Fibroblast of peridontal ligament (primary cell): ENCODE data around the gene NEK6.
"Not testable (repeated sequence)": the region's sequence is repeated elsewhere in the genome, so short reads cannot be mapped to it uniquely, and the experiment has no call there.

Experiments
- DNase-seq: peaks from one replicate; pipeline ENCODE4 v3.0.0-alpha.2; 2010; ENCODE audit errors: extremely low read depth

Gene NEK6

GRCh38 chr9:124228516-124228915 lies 29.2 kb upstream of the NEK6 start:
- no peak for DNase-seq

DNA sequence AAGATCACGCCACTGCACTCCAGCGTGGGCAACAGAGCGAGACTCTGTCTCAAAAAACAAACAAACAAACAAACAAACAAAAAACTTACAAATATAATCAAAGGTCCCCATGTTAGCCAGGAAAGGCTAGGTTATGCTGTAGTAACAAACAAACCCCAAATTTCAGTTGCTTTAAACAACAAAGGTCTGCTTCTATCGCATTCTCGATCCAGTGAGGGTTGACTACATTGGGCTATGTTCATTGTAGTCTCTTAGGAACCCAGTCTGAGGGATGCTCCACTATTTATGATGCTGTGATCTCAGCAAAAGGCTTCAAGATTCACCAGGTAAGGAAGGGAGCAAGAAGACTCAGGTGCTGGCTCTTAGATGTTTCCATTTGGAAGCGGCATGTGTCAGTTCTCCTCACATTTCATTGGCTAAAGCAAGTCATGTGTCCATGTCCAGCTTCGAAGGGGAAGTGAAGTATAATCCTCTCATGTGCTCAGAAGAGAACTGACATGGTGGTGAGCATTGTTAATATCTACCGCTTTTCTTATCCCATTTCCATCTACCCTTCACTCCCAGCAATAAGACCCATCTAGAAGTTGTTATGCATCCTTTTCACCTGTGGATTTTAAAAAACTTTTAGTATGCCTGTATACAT lies 26.5 kb upstream of the NEK6 start:
- DNase-seq: no peak

GRCh38 chr9:124238546-124239140 lies 19.1 kb upstream of the NEK6 start:
- DNase-seq: no peak

GRCh38 chr9:124239249-124240073 lies 18.3 kb upstream of the NEK6 start:
- no peak for DNase-seq

DNA sequence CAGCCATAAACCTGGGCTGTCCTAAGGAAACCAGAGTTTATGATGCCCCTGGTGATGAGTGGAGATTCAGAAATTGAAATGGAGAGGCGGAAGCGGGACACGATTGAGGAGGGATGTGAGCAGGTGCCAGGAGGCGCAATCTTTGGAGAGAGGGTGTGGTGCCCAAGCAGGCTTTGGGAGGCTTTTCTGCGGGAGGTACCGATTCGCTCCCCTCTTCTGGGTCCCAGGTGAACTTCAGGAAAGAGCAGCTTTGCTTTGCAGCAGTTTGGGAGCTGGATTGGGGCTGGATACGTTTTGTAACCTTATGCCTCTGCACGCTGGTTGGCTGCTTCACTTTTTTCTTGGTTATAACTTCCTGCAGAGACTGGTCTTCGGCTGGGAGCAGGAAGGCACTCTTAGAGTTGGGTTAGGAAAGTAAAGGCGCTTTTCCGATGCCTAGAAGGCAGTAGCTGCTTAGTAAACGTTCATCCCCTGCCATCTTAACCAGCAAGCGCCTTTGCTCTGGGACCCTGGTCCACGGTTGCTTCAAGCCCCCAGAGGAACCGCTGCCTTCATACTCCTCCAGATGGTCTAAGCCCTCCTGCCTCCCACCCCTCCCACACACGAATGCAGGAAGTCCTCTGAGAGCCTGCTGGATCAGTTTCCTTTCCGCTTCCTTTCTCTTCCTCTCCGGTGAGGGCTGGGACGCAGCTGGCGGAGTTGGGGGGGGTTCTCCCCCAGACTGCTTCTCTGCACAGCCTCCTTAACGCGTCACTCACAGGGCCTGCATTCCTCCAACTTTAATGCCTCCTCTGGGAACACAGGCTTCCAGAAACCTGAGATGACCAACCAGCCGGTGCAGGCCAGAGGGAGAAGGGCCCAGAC lies 15.2 kb upstream of the NEK6 start:
- DNase-seq: peak; percentile 53

- DNase-seq: not testable (repeated sequence)
Observed at GRCh38 chr9:124247393-124247792, 10.4 kb upstream of the NEK6 start.

- no peak for DNase-seq
Observed at GRCh38 chr9:124248066-124248465, 9.7 kb upstream of the NEK6 start.

DNA sequence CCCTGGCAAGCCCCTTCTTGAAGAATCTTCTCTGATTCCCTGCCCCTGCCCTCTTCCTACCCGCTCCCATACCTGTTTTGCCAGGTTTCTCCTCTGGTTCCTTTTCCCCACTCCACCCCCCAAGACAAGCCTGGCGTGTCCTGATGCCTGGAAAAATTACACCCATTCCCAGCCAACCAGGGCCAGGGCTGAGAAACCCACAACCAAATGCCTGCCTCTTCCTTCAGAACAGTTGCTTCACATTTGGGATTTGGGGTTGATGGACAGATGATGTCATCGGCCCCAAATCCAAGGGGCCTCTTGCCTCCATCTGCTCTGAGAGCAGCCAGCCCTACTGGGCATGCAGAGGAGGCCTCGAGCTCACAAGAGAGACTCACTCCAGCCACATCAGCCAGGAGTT lies 8.8 kb upstream of the NEK6 start:
- DNase-seq: peak; percentile 56

- DNase-seq: no peak
Observed at GRCh38 chr9:124251204-124251603, 6.5 kb upstream of the NEK6 start.

DNA sequence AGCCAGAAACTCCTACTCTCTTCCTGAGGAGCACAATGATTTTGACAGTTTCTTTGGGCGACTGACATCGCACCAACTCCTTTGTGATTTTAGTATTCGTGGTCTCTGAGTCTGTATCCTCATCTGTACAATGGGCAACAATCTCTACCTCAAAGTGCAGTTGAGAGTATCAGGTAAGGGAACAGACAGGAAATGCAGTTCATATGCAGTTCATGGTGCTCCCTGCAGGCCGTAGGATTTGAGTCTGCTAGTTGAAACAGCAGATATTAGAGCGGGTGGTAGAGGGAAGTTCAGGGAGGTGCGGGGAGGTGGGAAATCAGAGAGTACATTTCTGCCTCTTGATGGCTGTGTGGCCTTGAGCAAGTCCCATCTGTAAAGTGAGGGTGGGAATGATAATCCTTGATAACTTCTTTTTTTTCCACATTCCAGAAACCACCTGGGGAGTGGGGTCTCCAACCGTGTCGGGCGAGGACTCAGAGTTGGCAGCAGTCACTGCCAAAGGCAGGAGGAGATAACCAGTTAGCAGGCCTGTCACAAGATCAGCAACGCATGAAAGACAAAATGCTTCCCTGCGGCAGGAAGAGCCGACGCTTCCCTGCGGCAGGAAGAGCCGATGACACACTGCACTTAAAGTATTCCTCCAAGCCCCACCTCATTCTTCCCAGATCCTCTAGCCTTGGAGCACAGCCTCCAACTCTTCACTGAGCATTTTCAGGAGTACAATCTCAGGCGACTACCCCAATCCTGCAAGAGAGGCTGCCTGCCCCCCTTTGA lies 6.0 kb upstream of the NEK6 start:
- DNase-seq: peak; percentile 42

- not testable (repeated sequence) for DNase-seq
Observed at GRCh38 chr9:124252878-124253277, 4.9 kb upstream of the NEK6 start.

- peak; percentile 11 for DNase-seq
Observed at GRCh38 chr9:124254261-124254682, 3.5 kb upstream of the NEK6 start.

DNA sequence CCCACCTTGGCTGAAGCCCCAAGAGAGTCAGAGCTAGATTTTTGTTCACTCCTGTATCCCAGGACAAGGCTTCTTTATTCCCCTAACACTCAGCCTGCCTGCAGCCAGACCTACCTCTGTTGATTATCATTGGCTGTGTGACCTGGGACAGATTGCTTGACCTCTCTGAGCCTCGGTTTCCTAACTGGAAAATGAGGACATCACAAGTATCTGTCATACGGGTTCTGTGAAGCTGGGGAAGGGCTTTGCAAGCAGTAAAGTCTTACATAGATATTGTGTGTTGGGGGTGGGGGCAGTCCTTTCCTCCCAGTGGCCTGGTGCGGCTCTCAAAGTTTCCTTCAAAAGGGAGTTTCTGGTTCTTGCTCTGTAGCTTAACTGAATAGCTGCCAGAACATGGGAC lies 2.5 kb upstream of the NEK6 start:
- no peak for DNase-seq

- DNase-seq: peak; percentile 83
Observed at GRCh38 chr9:124256517-124257069, 1.2 kb upstream of the NEK6 start.

DNA sequence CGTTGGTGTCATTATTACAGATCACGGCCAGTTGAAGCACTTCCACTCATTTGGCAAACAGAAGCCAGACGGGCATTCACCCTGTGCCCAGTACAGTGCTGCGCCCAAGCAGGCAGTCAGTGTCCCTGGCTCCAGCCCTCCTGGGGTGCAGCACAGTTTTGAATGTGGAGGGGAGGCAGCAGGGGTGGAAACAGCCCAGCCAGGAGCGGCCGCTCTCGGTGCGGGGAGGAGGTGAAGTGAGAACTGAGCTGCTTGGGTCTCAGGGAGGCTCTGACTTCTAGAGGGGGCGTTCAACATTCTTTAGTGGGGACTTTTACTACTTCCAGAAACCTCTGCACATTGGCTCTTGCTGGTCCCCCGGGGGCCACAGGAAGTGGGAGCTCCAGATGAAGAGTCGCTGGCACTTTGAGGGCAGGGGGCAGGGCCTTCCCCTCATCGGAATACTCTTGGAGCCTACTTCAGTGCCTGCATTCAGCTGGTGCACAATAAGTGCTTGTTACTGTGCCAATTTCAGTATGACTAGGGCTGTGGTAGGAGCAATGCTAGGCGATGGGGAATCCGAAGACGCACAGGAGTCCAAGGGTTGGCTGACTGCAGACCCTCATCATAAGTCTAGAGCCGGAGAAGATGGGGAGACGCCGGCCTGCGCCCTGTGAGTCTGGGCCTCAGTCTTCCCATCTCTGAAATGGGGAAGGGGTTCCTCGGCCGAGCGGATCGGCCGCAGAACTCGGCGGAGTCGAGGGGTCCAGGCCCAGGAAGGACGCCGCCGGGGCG lies 492 bp upstream of the NEK6 start:
- DNase-seq: peak; percentile 22

- DNase-seq: peak; percentile 10
Observed at GRCh38 chr9:124258607-124259157, 933 bp downstream of the NEK6 start.

DNA sequence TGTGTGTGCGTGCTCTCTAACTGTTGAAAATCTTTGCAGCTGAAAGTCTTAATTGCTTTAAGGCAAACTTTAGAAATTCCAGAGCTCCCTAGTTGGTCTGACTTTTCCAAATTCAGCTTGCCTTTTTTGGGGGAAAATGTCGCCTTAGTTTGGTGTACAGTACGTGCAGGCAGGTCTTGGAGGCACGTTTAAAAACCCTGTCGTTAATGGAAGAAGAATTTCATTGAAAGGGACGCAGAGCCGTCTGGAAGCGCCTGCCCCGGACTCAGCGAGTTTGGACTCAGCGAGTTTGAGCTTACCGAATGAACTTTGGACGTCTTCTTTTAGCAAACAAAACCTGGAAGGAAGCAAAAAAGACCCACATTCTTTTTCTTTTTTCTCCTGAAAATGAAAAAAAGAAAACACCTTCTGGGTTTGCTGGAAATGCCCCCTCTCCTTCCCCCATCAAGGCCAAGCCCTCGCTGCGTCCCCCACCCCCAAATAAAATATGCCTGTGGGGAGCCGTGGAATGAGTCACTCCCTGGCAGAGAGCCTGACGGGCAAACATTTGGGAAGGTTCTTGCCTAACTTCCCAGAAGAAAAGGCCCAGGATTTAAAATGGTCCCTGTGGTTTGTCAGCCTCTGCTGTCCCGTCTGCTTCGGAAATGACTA lies 1.5 kb downstream of the NEK6 start:
- DNase-seq: peak; percentile 93

DNA sequence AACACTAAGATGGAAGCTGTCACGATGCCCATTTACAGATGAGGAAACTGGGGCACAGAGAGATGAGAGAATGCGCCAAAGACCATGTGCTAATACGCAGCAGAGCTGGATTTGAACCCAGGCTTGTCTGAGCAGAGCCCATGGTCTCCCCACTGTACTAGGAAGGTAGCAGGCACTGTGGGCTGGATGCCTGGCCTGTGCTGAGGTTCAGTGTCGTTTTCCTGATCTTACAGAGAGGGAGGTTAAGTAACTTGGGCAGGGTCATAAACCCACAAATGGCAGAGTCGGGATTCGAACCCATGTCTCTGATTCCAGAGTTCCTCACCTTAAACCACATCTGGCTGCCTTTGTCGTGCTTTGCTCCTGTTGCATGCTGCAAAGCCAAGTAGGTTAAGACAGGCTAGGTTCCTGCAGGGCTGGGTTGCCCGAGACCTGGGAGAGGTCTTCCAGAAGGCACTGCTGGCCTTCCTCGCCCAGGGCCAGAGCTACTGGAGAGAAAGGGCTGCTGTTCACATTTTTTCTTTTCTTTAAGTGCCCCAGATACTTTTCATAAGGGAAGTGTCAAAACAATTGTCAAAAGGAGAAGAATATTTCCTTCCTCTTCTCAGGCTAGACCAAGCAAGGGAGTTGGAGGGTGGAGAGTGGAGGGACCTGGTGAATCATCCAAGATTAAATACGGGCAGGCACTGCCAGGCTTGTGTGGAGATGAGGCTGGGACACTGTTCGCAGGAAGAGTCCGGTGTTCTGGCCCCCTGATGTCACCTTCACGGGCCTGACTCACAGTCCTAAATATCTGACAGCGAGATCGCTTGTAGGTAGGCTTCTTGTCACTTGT lies 3.2 kb downstream of the NEK6 start:
- peak; percentile 61 for DNase-seq
